ENCODE measurements around the gene H1-8.

DNA sequence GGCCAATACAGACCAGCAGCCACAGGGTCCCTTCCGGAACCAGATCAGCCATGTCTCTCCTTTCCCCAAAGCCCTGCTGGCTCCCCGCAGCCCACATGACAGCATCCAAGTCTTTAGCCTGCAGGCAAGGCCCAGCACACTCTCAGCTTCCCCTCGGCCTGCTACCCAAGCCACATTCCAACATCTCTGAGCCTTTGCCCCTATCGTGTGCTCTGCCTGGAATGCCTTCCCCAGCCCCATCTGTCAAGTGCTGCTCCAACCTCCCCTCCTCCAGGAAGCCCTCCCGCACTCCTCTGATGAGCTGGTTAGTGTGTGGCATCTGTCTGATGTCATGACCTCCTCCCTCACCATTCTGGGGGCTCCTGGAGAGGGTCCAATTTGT lies 55.0 kb downstream of the H1-8 start:
- TF ChIP-seq, protein P1, sequence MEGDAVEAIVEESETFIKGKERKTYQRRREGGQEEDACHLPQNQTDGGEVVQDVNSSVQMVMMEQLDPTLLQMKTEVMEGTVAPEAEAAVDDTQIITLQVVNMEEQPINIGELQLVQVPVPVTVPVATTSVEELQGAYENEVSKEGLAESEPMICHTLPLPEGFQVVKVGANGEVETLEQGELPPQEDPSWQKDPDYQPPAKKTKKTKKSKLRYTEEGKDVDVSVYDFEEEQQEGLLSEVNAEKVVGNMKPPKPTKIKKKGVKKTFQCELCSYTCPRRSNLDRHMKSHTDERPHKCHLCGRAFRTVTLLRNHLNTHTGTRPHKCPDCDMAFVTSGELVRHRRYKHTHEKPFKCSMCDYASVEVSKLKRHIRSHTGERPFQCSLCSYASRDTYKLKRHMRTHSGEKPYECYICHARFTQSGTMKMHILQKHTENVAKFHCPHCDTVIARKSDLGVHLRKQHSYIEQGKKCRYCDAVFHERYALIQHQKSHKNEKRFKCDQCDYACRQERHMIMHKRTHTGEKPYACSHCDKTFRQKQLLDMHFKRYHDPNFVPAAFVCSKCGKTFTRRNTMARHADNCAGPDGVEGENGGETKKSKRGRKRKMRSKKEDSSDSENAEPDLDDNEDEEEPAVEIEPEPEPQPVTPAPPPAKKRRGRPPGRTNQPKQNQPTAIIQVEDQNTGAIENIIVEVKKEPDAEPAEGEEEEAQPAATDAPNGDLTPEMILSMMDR (IDR thresholded peaks at IDR 0.05), result no peak
- no peak for TF ChIP-seq POLR2A (IDR thresholded peaks at IDR 0.05)
